Hepatocyte (in vitro differentiated cells): ENCODE results near the gene OR9A4. TPM values are rescaled to one million over a fixed set of nuclear protein-coding genes. Genes with fewer than 3 reads are reported as not detected.

Source experiments
- DNase-seq: peaks from one replicate; pipeline ENCODE4 v3.0.0-alpha.2; 2016; ENCODE audit warnings: low spot score
- H2AFZ ChIP-seq: fragments of 200-600 bp; sonication (generic); 2 replicates; pipeline ENCODE4 v1.6.0; 2016; ENCODE audit warnings: antibody characterized with exemption, mild to moderate bottlenecking
- H3K27ac ChIP-seq: fragments of 200-600 bp; sonication (generic); 2 replicates; pipeline ENCODE4 v1.5.1; 2016; ENCODE audit warnings: mild to moderate bottlenecking
- H3K27me3 ChIP-seq: fragments of 200-600 bp; sonication (generic); 2 replicates; pipeline ENCODE4 v1.6.1; 2016
- H3K36me3 ChIP-seq: fragments of 200-600 bp; sonication (generic); replicated peaks from 2 replicates; pipeline ENCODE4 v1.5.1; 2016; ENCODE audit warnings: low read depth; ENCODE audit not compliant: insufficient read depth
- H3K4me1 ChIP-seq: fragments of 200-600 bp; sonication (generic); 2 replicates; pipeline ENCODE4 v1.5.1; 2016; ENCODE audit warnings: mild to moderate bottlenecking, moderate library complexity; ENCODE audit not compliant: insufficient read depth
- H3K4me2 ChIP-seq: fragments of 200-600 bp; sonication (generic); 2 replicates; pipeline ENCODE4 v1.6.0; 2016
- H3K4me3 ChIP-seq: fragments of 200-600 bp; sonication (generic); 2 replicates; pipeline ENCODE4 v1.5.1; 2016; ENCODE audit warnings: mild to moderate bottlenecking
- H3K79me2 ChIP-seq: fragments of 200-600 bp; sonication (generic); 2 replicates; pipeline ENCODE4 v1.6.0; 2017; ENCODE audit warnings: mild to moderate bottlenecking
- H3K9me2 ChIP-seq: fragments of 200-600 bp; sonication (generic); replicated peaks from 2 replicates; pipeline ENCODE4 v1.6.0; 2017; ENCODE audit warnings: mild to moderate bottlenecking; ENCODE audit not compliant: insufficient read depth
- H3K9me3 ChIP-seq: fragments of 200-600 bp; sonication (generic); 2 replicates; pipeline ENCODE4 v1.5.1; 2016; ENCODE audit warnings: low read depth, mild to moderate bottlenecking
- H4K20me1 ChIP-seq: fragments of 200-600 bp; sonication (generic); 2 replicates; pipeline ENCODE4 v1.6.0; 2016; ENCODE audit warnings: mild to moderate bottlenecking; ENCODE audit not compliant: insufficient read depth, poor library complexity, severe bottlenecking
- EZH2 ChIP-seq: fragments of 200-600 bp; sonication (generic); IDR thresholded peaks from 2 replicates; pipeline ENCODE4 v1.6.1; 2016; ENCODE audit warnings: antibody characterized with exemption, mild to moderate bottlenecking, borderline replicate concordance
- EZH2phosphoT487 ChIP-seq: fragments of 200-600 bp; sonication (generic); IDR thresholded peaks from one replicate; pipeline ENCODE4 v1.6.1; 2018; ENCODE audit warnings: antibody characterized with exemption, mild to moderate bottlenecking, low read depth, moderate library complexity; ENCODE audit not compliant: unreplicated experiment, severe bottlenecking
- WGBS: methylation state at CpG from one replicate; pipeline ENCODE4 v1.1.6; 2016; ENCODE audit warnings: low lambda C conversion rate; ENCODE audit errors: missing lambda C conversion rate; 5-methylcytosine and 5-hydroxymethylcytosine counted together
- polyA plus RNA-seq: library from polyadenylated mRNA; unstranded; fragments of >200 nt; fragmentation: Nextera tagmentation; extraction: Ambion mirVana; gene quantifications from 2 replicates; pipeline ENCODE4 v1.2.1, GENCODE V29; 2016
- total RNA-seq: library from RNA; depleted of rRNA; stranded (reverse); fragments of >200 nt; gene quantifications from 2 replicates; pipeline ENCODE4 v1.2.3, GENCODE V29; 2014
- TF ChIP-seq, protein P1 (sequence below): fragments of 200-600 bp; sonication (generic); IDR thresholded peaks from 2 replicates; pipeline ENCODE4 v1.5.1; 2016; ENCODE audit warnings: antibody characterized with exemption, mild to moderate bottlenecking; ENCODE audit not compliant: poor library complexity

The OR9A4 gene
- total and polyA plus RNA-seq, 2 experiments from 2014 or later: not detected

DNA sequence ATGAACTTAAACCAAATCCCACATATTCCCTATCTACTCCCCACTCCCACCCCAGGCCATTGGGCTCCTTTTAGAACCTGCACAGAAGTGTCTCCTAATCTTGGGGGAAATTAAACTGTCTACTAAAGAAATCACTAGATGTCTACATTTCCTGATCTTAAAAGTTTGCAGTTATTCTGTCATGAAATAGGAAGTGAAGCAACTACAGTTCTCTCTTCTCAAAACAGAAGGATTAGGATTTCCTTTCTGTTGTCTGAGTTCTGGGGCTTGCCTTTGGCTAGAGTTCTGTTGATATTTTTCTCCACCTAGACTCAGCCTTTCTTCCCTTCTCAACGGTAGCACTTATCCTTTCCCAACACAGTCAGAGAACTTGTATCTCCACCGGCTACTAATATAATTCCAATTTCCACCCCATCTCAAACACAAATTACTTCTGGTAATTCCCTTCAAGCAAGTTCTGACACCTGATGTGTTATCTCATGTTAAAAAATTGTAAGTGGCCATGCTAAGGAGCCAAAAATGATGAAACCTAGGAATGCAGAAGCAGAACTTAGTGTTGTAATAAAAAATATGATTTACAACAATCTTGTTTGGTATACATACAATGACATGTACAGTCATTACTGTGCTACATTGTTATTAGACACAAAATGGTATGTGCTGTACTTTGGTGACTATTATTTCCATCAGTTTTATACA, 12.1 kb downstream of the OR9A4 start:
- Histone ChIP-seq H4K20me1 (no peaks in the 10 kb centered on the region), H2AFZ (no peak overlapping the region), H3K27me3 (no peaks in the 10 kb centered on the region), H3K4me1 (no peaks in the 10 kb centered on the region), H3K27ac (no peak overlapping the region), H3K9me3 (no peaks in the 10 kb centered on the region), H3K9me2 (no peaks in the 10 kb centered on the region), H3K36me3 (no peaks in the 10 kb centered on the region), H3K4me3 (no peak overlapping the region), H3K79me2 (no peaks in the 10 kb centered on the region), H3K4me2 (no peak overlapping the region)
- WGBS: 79% methylated on average over 2 of the region's 2 CpGs
- DNase-seq: no peak
- TF ChIP-seq EZH2 (no peak), EZH2phosphoT487 (no peak)
- TF ChIP-seq, protein P1, sequence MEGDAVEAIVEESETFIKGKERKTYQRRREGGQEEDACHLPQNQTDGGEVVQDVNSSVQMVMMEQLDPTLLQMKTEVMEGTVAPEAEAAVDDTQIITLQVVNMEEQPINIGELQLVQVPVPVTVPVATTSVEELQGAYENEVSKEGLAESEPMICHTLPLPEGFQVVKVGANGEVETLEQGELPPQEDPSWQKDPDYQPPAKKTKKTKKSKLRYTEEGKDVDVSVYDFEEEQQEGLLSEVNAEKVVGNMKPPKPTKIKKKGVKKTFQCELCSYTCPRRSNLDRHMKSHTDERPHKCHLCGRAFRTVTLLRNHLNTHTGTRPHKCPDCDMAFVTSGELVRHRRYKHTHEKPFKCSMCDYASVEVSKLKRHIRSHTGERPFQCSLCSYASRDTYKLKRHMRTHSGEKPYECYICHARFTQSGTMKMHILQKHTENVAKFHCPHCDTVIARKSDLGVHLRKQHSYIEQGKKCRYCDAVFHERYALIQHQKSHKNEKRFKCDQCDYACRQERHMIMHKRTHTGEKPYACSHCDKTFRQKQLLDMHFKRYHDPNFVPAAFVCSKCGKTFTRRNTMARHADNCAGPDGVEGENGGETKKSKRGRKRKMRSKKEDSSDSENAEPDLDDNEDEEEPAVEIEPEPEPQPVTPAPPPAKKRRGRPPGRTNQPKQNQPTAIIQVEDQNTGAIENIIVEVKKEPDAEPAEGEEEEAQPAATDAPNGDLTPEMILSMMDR: no peak

DNA sequence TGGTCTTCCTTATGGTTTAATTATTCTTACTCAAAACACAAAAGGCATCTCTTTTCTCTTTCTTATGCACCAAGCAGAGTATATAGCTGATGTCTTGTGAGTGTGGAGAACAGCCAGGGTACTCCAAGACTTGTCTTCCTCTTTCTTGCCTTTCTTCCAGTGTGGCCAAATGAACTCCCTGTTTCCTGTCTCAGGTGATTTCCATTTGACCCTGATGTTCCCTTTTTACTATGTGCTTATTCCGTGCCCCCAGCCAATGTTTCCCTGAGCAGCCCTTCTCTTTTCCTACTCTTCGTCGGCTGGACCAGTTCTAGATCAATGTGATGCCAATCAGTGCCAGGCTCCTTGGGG, 12.6 kb downstream of the OR9A4 start:
- H3K27ac ChIP-seq: no peak overlapping the region
- no peak for DNase-seq
- WGBS: 95% methylated on average over 3 of the region's 3 CpGs

DNA sequence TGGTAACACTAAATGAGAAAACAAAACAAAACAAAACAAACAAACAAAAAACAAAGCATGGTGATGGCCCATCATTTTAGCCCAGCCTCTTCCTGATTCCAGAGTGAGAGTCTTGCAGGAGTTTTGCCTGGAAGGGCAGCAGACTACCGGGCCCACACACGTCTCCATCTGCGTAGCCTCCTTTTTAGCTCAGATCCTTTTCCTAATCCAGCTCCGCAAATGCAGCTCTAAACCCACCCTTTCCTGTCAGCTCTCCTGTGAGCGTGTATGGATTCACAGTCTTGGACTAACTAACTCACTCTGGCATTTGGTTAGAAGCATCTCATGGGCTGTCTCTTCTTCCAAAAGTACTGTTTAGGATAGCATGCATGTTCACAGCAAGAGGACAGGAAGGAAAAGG, 14.0 kb downstream of the OR9A4 start:
- H3K27ac ChIP-seq: no peak overlapping the region
- H3K79me2 ChIP-seq: no peaks in the 10 kb centered on the region
- no peaks in the 10 kb centered on the region for H4K20me1 ChIP-seq
- no peak overlapping the region for H2AFZ ChIP-seq
- H3K27me3 ChIP-seq: no peaks in the 10 kb centered on the region
- no peak overlapping the region for H3K4me2 ChIP-seq
- DNase-seq: no peak
- H3K9me2 ChIP-seq: no peaks in the 10 kb centered on the region
- no peaks in the 10 kb centered on the region for H3K9me3 ChIP-seq
- H3K4me3 ChIP-seq: no peak overlapping the region
- TF ChIP-seq EZH2 (no peak), EZH2phosphoT487 (no peak)
- TF ChIP-seq, protein P1: no peak
- no peaks in the 10 kb centered on the region for H3K36me3 ChIP-seq
- 70% methylated on average over 5 of the region's 5 CpGs for WGBS
- no peaks in the 10 kb centered on the region for H3K4me1 ChIP-seq

More for the DNA sequence above, 12.6 kb downstream of the OR9A4 start:
- Histone ChIP-seq H3K36me3 (no peaks in the 10 kb centered on the region), H2AFZ (no peak overlapping the region), H3K9me3 (no peaks in the 10 kb centered on the region), H3K79me2 (no peaks in the 10 kb centered on the region), H3K4me1 (no peaks in the 10 kb centered on the region), H3K27me3 (no peaks in the 10 kb centered on the region), H3K4me2 (no peak overlapping the region), H3K4me3 (no peak overlapping the region), H4K20me1 (no peaks in the 10 kb centered on the region), H3K9me2 (no peaks in the 10 kb centered on the region)
- no peak for TF ChIP-seq EZH2phosphoT487
- TF ChIP-seq, protein P1: no peak
- TF ChIP-seq EZH2: no peak
